K562 (cell line): ENCODE data around the gene NDUFA13. TPM values are rescaled to one million over a fixed set of nuclear protein-coding genes. Genes with fewer than 3 reads are reported as not detected.

Experiments used
- ATAC-seq: fragments of 200-7000 bp; cut with Tn5 transposase; 3 replicates; pipeline ENCODE4 v1.9.1; 2020; ENCODE audit warnings: moderate library complexity
- BruUV-seq: library from RNA; stranded (reverse); fragments of 400-500 nt; replicated peaks from 2 replicates; lab custom pipeline; 2021; lab: Mats Ljungman, UMichigan
- CTCF ChIA-PET: fragments of 300-600 bp; formaldehyde crosslinking; extraction: SDS; loops from one replicate; lab custom pipeline; 2021; ENCODE audit warnings: low intra/inter-chr PET ratio; lab: Yijun Ruan, JAX
- POLR2A ChIA-PET: fragments of 300-600, 350-650 bp; sonication (Branson Sonifier 250); formaldehyde crosslinking; extraction: SDS; loops from one replicate; lab custom pipeline; 2021; ENCODE audit warnings: antibody characterized with exemption, inconsistent platforms; lab: Yijun Ruan, JAX
- DNase-seq, 4 experiments: peaks; one replicate each; pipeline versions ENCODE4 v3.0.0 to v3.0.0-alpha.2; 2011 to 2018; ENCODE audit warnings: low spot score in 3 of 4, mixed read lengths in 3 of 4; ENCODE audit errors: extremely low read depth in 1 of 4
- FAIRE-seq: peaks from 2 replicates; lab custom pipeline; 2011; peaks lifted over from hg19 to GRCh38; lab: Jason Lieb, UNC
- H2AFZ ChIP-seq: 2 replicates; pipeline ENCODE4 v1.6.0; 2011; ENCODE audit warnings: low read depth, low read length, control low read depth, inconsistent platforms
- H3K27ac ChIP-seq: fragments of 200-600 bp; 3 replicates; pipeline ENCODE4 v1.8.0; 2011; ENCODE audit warnings: low read depth, mild to moderate bottlenecking, control low read depth, inconsistent platforms, low read length, moderate library complexity, mixed read lengths; ENCODE audit errors: extremely low read depth
- H3K27me3 ChIP-seq, 2 experiments: fragments of 300-600 bp in 1 of 2; 2 replicates in 1 of 2; 3 replicates in 1 of 2; pipeline versions ENCODE4 v1.6.0 to v1.8.0; 2011; ENCODE audit warnings: inconsistent platforms in 2 of 2, low read length in 2 of 2, mild to moderate bottlenecking in 1 of 2, mixed read lengths in 1 of 2, moderate library complexity in 1 of 2; ENCODE audit not compliant: control insufficient read depth in 2 of 2, insufficient read depth in 2 of 2
- H3K36me3 ChIP-seq: fragments of 300-600 bp; 3 replicates; pipeline ENCODE4 v1.8.0; 2011; ENCODE audit warnings: mild to moderate bottlenecking, low read length, inconsistent platforms; ENCODE audit not compliant: control insufficient read depth, insufficient read depth
- H3K4me1 ChIP-seq, 2 experiments: fragments of 200-600 bp in 1 of 2; replicated peaks in 1 of 2; 2 replicates in 1 of 2; 3 replicates in 1 of 2; pipeline versions ENCODE4 v1.5.1 to v1.8.0; 2011; ENCODE audit warnings: inconsistent platforms in 2 of 2, low read length in 2 of 2, mild to moderate bottlenecking in 1 of 2, mixed read lengths in 1 of 2, moderate library complexity in 1 of 2; ENCODE audit not compliant: control insufficient read depth in 2 of 2, insufficient read depth in 2 of 2
- H3K4me2 ChIP-seq: 2 replicates; pipeline ENCODE4 v1.6.1; 2011; ENCODE audit warnings: low read length, control low read depth, inconsistent platforms, mixed read lengths; ENCODE audit not compliant: insufficient read depth
- H3K4me3 ChIP-seq: fragments of 200-600 bp; sonication (generic), shearing (Covaris generic); 2 replicates; pipeline ENCODE4 v1.5.1; 2016; ENCODE audit warnings: control low read depth, inconsistent platforms
- H3K79me2 ChIP-seq: fragments of 200-600 bp; 3 replicates; pipeline ENCODE4 v1.8.0; 2011; ENCODE audit warnings: low read length, inconsistent platforms; ENCODE audit not compliant: control insufficient read depth, insufficient read depth
- H3K9ac ChIP-seq, 2 experiments: 2 replicates each; pipeline versions ENCODE4 v1.6.0 to v1.6.1; 2011; ENCODE audit warnings: low read depth in 2 of 2, low read length in 2 of 2, control low read depth in 1 of 2, inconsistent platforms in 1 of 2, mild to moderate bottlenecking in 1 of 2, mixed read lengths in 1 of 2; ENCODE audit not compliant: insufficient read depth in 1 of 2
- H3K9me1 ChIP-seq: one replicate; pipeline ENCODE4 v1.6.0; 2011; ENCODE audit warnings: inconsistent platforms, mild to moderate bottlenecking, low read length, moderate library complexity; ENCODE audit not compliant: control insufficient read depth, insufficient read depth
- H3K9me3 ChIP-seq: replicated peaks from 2 replicates; pipeline ENCODE4 v1.5.1; 2011; ENCODE audit warnings: low read depth, low read length, inconsistent platforms; ENCODE audit not compliant: control insufficient read depth, insufficient read depth
- H4K20me1 ChIP-seq: replicated peaks from 2 replicates; pipeline ENCODE4 v1.6.1; 2011; ENCODE audit warnings: low read length, inconsistent platforms, mixed read lengths; ENCODE audit not compliant: control insufficient read depth, insufficient read depth
- BRCA1 ChIP-seq, 2 experiments: fragments of 450-650 bp in 1 of 2; sonication (generic) in 1 of 2; formaldehyde crosslinking in 1 of 2; IDR thresholded peaks; 2 replicates each; pipeline versions ENCODE4 v1.5.0 to v1.6.1; 2017 to 2020; ENCODE audit warnings: mild to moderate bottlenecking in 1 of 2, missing genetic modification reagents in 1 of 2
- CTBP1 ChIP-seq: fragments of 450-650 bp; IDR thresholded peaks from 2 replicates; pipeline ENCODE4 v1.6.1; 2016; ENCODE audit warnings: borderline replicate concordance
- NR2C1 ChIP-seq, 2 experiments: fragments of 450-650 bp; IDR thresholded peaks; 2 replicates each; pipeline ENCODE4 v1.6.1; 2017; ENCODE audit warnings: mild to moderate bottlenecking in 2 of 2, antibody characterized with exemption in 1 of 2, inconsistent platforms in 1 of 2, missing compliant biosample characterization in 1 of 2, missing genetic modification characterization in 1 of 2
- ZEB2 ChIP-seq: fragments of 450-650 bp; IDR thresholded peaks from 2 replicates; pipeline ENCODE4 v1.6.1; 2016
- WGBS: fragments of 100-300 bp; shearing (Covaris generic); methylation state at CpG from one replicate; pipeline ENCODE4 v1.1.6; 2016; ENCODE audit warnings: low coverage, mixed read lengths; ENCODE audit not compliant: insufficient coverage; ENCODE audit errors: missing lambda C conversion rate; 5-methylcytosine and 5-hydroxymethylcytosine counted together
- in situ Hi-C: fragments of 300-500 bp; cut with MboI; formaldehyde crosslinking; loops from 4 replicates; pipeline ENCODE4 v1.15.0; 2018; ENCODE audit warnings: inconsistent platforms, mixed read lengths
- intact Hi-C: fragments of 100-400 bp; cut with micrococcal nuclease; formaldehyde crosslinking; loops from 2 replicates; pipeline ENCODE4 v1.14.2; 2022
- polyA plus RNA-seq, 8 experiments: library from polyadenylated mRNA; depleted of rRNA in 4 of 8; stranded (reverse) in 5 of 8; unstranded in 3 of 8; fragments of >200 nt; fragmentation: Nextera tagmentation in 2 of 8; fragmentation: Illumina TruSeq in 1 of 8; extraction: Ambion mirVana in 2 of 8; extraction: Trizol in 1 of 8; gene quantifications; 2 replicates each; pipeline versions ENCODE4 v1.2.1 to v1.2.3, GENCODE V29; 2011 to 2014; ENCODE audit warnings: inconsistent platforms in 1 of 8, missing spikeins in 1 of 8
- total RNA-seq, 7 experiments: library from RNA; depleted of rRNA in 6 of 7; stranded (reverse); fragments of >200 nt in 6 of 7; fragmentation: Illumina TruSeq in 2 of 7; extraction: Trizol in 2 of 7; gene quantifications; 2 replicates each; pipeline versions ENCODE4 v1.2.1 to v1.2.3, GENCODE V29; 2011 to 2021; ENCODE audit warnings: low replicate concordance in 1 of 7

Gene NDUFA13
- total and polyA plus RNA-seq, 9 of the 15 experiments (the other 6 are each of a cell fraction or from before 2014, with no cell fraction given): 146 to 596 (median 429) TPM

- Histone ChIP-seq H3K9ac (no peak overlapping the region), H3K27ac (no peak overlapping the region), H3K79me2 (no peaks in the 10 kb centered on the region), H2AFZ (no peak overlapping the region), H3K9me3 (no peaks in the 10 kb centered on the region), H3K36me3 (no peaks in the 10 kb centered on the region), H3K9me1 (no peaks in the 10 kb centered on the region), H4K20me1 (0 out of 2 replicates have a peak, but pooled peaks cover 5% of the 10 kb centered on the region), H3K4me3 (no peak overlapping the region)
- no TSS peak for BruUV-seq
- ATAC-seq: no peak
- in situ Hi-C loops: loop anchor here (10.0 to 25.0 kb wide), 2 partner anchors 87 to 405 kb away; partner anchors contain the start of genes GMIP and LPAR2
- CTCF ChIA-PET: no interaction called here
- no peak for FAIRE-seq
- 4% methylated on average over 23 of the region's 23 CpGs for WGBS
- no peak for TF ChIP-seq NR2C1 (IDR thresholded peaks at IDR 0.05)
- TF ChIP-seq NR2C1 (tag; IDR thresholded peaks at IDR 0.05): no peak
- peak; percentile 34; the same call in 1 of the 2 replicates for TF ChIP-seq CTBP1
- peak; percentile 94 for TF ChIP-seq ZEB2
- TF ChIP-seq, all 486 proteins: peak for 2
- peaks cover 5 to 52% of the 10 kb centered on the region in 2 experiments for H3K27me3 ChIP-seq
- no peak overlapping the region for H3K4me2 ChIP-seq
- POLR2A ChIA-PET: interaction anchor here (0.8 to 1.9 kb wide), 5 partner anchors 9 to 70 kb away, joined by 3 to 7 read pairs (median 4); no protein-coding TSS in a partner anchor
- intact Hi-C loops: loop anchor here (5.0 kb wide), 1 partner anchor 92 kb away; the partner anchor contains the start of gene GMIP
- no peak for DNase-seq
- peaks cover 0 to 46% of the 10 kb centered on the region in 2 experiments; a peak in 2 of 5 replicates for H3K4me1 ChIP-seq
Observed at GRCh38 chr19:19549804-19550464, 33.9 kb downstream of the NDUFA13 start.

GRCh38 chr19:19550485-19550929, 34.5 kb downstream of the NDUFA13 start:
- Histone ChIP-seq H3K9ac (no peak overlapping the region), H3K27ac (no peak overlapping the region), H4K20me1 (0 out of 2 replicates have a peak, but pooled peaks cover 5% of the 10 kb centered on the region), H2AFZ (no peak overlapping the region), H3K9me3 (no peaks in the 10 kb centered on the region), H3K27me3 (peaks cover 5 to 48% of the 10 kb centered on the region in 2 experiments), H3K4me1 (peaks cover 0 to 41% of the 10 kb centered on the region in 2 experiments; a peak in 2 of 5 replicates), H3K4me2 (no peak overlapping the region), H3K9me1 (no peaks in the 10 kb centered on the region), H3K4me3 (no peak overlapping the region), H3K36me3 (no peaks in the 10 kb centered on the region), H3K79me2 (no peaks in the 10 kb centered on the region)
- no peak for DNase-seq
- ChIA-PET POLR2A (interaction anchor here (1.2 to 1.9 kb wide), 2 partner anchors 20 to 69 kb away, joined by 3 to 7 read pairs; no protein-coding TSS in a partner anchor), CTCF (no interaction called here)
- no peak for TF ChIP-seq BRCA1 (IDR thresholded peaks at IDR 0.05)
- TF ChIP-seq BRCA1 (CRISPR knock-in tag; IDR thresholded peaks at IDR 0.05): no peak
- no peak for FAIRE-seq
- intact Hi-C loops (loop anchor here (5.0 kb wide), 1 partner anchor 92 kb away; the partner anchor contains the start of gene GMIP), in situ Hi-C loops (loop anchor here (10.0 kb wide), 1 partner anchor 404 kb away; no protein-coding TSS in a partner anchor)
- no peak for ATAC-seq
- BruUV-seq: no TSS peak
- WGBS: 2% methylated on average over 4 of the region's 8 CpGs
